ENCODE data around the gene EFCAB9.
"Not testable (repeated sequence)": the region's sequence is repeated elsewhere in the genome, so short reads cannot be mapped to it uniquely, and the experiment has no call there.

The EFCAB9 gene

DNA sequence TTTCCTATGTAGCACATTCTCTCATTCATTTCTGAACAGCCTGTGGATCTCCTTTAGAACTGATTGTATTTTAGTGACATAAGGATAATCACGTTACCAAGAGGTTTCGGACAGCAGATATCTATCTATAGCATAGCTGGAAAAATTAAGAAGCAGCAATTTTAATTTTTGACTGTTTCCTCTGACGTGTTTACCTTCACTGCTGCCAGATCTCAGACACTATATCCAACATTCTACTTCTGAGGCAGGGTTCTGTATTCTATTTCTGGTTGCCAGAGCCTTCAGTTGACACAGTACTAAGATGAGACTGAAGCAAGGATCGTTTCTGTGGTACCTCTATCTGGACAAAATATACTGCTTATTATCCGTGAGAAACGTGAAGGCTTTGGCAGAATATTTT is at the start of gene EFCAB9:
Gene EFCAB9 (plus strand): TSS at position 301 of the 400 bp plus-strand sequence. CDS start 1 bp downstream, at position 302.
- no peak for DNase-seq

GRCh38 chr5:172144291-172144815 is 49.6 kb upstream of the EFCAB9 start:
- DNase-seq: no peak

DNA sequence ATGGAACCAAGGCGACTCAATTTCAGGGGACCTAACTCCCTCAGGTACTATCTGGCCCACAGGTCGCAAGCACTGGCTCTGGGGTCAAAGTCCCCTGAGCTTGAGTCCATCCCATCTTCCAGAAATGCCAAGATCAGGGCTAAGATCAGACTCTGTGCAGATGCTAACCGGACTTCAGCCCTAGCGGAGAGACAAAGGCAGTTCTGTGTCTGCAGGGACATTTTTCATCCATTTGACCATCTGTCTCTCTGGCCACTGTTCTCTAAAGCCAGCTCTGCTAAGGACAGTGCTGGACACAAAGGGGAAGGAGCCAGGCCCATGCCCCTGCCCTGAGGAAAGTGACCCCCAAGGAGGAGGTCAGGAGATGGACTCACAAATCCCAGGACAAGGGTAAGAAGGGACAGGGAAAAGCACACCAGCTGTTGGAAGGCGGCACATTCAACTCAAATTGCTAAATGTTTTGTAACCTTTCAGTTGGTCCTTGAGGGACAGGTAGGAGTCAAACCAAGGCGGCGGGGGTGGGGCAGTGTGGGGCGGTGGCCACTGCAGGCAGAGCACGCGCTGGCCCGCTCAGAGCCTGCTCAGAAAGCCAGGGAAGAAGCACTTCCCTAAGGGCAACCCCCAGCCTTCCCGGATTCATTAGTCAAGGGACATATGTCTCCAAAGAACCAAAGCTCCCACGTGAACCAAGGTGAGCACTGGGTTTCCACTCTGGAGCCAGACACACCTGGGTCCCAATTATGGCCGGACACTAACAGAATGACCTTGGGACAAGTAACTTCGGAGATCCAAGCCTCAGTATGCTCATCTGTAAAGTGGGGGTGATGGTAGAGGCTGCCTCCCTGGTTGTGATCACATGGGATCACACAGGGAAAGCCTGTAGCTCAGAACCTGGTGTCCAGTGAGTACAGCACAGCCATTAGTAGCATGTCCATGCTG is 48.8 kb upstream of the EFCAB9 start:
- no peak for DNase-seq

DNA sequence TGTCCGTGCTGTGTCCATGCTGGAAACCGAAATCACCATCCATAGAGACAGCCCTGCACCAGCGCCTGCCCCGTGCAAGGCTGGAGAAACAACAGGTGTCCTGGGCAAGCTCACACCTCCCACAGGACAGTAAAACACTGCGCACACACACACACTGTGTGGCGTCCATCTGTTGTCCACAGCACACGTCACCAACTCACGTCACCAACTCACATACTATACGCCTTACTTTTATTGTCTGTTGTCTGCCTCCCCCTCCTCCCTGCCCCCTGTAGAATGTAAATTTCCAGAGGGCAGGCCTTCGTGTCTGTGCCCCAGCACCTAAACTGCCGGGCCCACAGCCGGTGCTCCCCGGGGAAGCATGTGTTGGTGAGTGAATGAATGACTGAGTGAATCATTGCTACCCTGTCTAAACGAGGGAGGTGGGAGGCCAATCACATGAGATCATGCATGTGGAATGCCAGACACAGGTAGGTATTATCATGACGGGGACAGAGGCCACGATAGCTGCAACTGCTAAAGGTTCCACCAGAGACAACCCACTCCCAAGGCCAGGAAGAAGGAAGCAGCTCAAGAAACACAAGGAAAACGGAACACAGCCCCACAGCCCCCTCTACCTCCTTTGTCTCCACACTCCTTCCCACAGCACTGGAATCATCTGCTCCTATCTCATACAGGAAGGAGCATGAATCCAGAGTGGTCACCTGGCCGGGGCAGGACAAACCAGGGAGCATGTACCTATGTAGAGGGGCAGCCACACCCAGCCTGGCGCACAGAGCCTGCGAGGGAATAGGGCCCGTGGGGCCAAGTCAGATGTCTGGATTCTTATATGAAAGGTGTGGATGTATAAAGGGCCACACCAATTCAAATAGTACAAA is 47.9 kb upstream of the EFCAB9 start:
- no peak for DNase-seq

- DNase-seq: no peak
Observed at GRCh38 chr5:172146748-172147092, 47.3 kb upstream of the EFCAB9 start.

DNA sequence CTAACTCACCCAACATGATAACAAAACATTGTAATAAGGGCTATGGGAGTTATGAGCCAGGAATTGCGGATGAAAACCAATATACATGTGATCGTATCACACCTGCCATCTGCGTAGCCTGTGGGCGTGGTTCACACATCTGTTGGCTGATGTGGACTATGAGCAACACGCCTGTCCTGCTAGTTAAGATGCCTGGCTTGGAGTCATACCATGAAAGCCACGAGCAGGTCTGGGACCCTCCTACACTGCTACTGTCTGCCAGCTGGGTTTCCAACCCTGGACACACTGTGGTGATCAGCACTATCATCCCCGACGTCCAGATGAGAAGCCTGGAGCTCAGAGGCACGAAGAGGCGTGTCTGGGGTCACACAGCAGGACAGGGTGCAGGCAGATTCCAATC is 46.1 kb upstream of the EFCAB9 start:
- no peak for DNase-seq

- no peak for DNase-seq
Observed at GRCh38 chr5:172148381-172148780, 45.6 kb upstream of the EFCAB9 start.

- no peak for DNase-seq
Observed at GRCh38 chr5:172149073-172149472, 44.9 kb upstream of the EFCAB9 start.

DNA sequence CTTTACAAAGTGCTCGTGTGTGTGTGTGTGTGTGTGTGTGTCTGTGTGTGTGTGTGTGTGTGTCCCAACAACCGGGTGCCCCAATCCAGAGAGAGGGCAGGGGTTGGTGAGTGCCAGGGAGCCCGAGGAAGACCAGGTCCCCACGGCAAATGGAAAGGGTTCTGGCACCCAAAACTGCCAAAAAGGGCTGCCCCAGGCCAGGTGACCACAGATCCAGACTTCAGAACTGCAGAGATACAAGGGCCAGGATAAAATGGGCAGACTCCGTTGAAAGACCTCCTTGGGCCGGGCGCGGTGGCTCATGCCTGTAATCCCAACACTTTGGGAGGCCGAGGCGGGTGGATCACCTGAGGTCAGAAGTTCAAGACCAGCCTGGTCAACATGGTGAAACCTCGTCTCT is 44.5 kb upstream of the EFCAB9 start:
- not testable (repeated sequence) for DNase-seq

DNA sequence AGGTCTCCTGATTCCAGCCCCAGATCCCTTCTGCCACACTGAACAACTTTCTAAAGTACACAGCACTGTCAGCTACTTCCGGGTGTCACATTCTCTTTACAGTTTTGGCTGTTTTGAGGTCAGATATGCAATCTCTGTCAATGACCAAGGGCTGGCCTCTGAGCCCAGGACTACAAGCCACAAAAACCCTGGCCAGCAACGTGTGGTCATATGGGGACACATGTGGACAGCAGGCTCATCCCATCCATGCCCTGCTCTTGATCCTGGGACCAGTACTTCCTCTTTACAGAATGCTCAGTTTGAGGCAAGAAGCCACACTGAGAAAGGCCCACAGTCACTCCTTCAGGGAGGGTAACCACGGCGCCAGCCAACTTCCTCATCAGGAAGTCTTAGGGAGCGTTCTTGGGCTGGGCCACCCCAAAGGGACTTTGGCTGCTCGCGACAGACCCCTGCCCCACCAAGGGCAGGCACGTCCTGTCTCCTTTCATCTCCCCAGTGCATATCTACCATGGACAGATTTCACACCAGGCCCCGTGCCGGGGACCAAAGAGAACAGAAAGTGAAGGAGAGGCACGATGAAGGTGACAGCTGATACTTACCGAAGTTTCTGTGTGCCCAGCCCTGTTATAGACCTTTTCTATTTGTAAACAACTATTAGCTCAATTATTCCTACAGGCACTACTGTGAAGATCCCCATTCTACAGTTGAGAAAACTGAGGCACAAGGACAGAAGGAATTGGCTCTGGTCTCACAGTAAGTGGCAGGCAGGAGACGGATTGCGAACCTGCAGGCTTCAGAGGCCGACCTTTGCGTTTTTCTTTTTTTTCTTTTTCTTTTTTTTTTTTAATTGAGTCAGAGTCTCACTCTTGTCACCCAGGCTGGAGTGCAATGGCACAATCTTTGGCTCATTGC is 43.2 kb upstream of the EFCAB9 start:
- DNase-seq: no peak

- no peak for DNase-seq
Observed at GRCh38 chr5:172151661-172152210, 42.2 kb upstream of the EFCAB9 start.

DNA sequence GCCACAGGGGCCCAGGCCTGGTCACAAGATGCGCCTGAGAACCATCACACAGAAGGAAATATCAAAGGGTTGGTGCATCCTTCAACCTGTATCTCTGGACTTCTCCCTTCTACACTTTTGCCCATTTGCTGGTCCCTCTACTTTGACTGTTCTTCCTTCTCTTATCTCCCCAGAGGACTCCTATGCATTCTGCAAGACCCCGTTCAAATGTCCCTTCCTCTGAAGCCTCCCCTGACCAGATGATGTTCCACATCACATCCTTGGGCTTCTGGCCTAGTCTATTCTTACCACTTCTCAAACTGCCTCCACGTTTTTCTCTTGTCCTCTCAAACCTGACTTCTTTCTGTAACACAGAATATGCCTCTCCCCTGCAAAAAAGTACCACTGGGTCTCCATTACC is 40.3 kb upstream of the EFCAB9 start:
- no peak for DNase-seq

DNA sequence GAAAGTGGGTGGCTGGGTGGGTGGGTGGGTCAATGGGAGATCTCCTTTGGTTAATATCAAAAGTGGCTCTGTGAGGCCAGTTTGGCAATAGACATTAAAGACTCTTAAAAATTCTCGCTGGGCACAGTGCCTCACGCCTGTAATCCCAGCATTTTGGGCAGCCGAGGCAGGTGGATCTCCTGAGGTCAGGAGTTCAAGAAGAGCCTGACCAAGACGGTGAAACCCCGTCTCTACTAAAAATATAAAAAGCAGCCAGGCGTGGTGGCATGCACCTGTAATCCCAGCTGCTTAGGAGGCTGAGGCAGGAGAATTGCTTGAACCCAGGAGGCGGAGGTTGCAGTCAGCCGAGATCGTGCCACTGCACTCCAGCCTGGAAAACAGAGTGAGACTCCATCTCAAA is 38.9 kb upstream of the EFCAB9 start:
- not testable (repeated sequence) for DNase-seq

DNA sequence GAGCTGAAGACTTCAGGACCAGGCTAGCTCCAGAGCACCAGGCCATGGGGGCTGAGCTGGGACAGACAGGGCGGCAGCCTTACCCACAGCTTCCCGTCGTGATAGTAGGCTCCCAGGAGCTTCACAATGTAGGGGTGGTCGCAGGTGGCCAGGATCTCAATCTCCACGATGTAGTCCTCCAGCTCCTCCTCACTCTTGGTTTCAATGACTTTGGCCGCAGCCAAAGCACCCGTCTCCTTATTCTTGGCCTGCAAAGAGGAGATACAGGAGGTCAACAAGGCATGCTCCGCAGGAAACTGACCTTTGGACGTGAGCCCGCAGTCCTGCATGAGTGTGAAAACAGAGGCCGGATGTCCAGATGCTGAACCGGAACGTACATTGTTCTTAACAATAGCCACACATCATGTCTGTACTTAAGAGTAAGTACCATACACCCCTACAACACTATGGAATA is 37.4 kb upstream of the EFCAB9 start:
- no peak for DNase-seq

GRCh38 chr5:172159016-172159415 is 35.0 kb upstream of the EFCAB9 start:
- DNase-seq: no peak

- no peak for DNase-seq
Observed at GRCh38 chr5:172160506-172160905, 33.5 kb upstream of the EFCAB9 start.

- no peak for DNase-seq
Observed at GRCh38 chr5:172162323-172162986, 31.5 kb upstream of the EFCAB9 start.

DNA sequence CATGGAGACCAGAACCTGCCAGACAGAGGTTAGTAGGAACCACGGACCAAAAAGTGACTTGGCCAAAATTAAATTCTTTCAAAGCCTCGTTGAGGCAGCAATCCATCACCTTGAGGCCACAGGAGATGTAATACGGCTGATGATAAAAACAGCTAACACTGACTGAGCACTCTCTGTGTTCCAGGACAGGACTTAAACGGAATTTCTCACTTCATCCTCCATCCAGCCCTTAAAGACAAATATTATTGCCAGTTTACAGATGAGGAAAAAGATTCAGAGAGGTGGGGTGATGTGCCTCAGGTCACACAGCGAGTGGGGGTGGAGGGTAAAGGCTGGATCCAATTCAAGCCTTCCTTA is 31.0 kb upstream of the EFCAB9 start:
- DNase-seq: no peak

GRCh38 chr5:172163346-172163745 is 30.6 kb upstream of the EFCAB9 start:
- peak; percentile 42 for DNase-seq

DNA sequence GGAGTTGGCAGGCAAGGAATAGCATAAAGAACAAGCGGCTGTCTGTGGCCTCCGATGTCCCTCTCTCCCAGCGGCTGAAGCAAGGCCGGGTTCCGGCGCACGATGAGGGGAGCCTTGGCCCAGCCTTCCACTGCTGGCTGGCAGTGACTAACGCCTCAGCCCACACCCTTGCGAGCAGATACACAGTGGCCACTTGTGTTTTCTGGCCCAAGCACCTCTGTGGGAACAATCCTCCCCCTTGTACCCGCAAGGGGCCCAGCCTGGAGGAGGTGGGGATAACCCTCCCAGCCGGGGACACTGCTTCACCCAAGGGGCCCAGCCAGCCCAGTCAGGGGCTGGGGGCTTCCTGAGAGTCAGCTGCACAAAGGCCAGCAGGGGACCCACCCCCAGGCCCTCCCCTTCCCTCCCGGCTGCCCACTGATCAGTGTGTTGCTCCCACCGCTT is 29.2 kb upstream of the EFCAB9 start:
- no peak for DNase-seq

DNA sequence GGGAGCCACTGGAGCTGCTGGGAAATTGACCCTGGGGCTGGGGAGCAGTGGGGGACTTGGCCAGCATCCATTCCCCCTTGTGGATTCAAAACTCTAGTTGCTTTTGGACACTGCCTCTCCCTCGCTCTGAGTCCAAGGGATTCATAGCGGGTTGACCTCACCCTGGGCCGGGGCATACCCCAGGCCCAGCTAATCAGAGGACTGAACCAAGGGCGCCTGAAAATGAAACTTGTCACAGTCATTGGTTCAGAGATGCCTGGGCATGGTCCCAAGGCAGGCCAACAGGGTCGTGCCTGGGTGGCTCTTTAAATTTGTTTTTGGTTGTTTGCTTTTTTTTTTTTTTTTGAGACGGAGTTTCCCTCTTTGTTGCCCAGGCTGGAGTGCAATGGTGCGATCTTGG is 28.5 kb upstream of the EFCAB9 start:
- no peak for DNase-seq

Data from NCI-H446 treated with DMSO at 0.1 percent for 48 hours (cell line).